ENCODE measurements around the gene BMF. TPM values are rescaled to one million over a fixed set of nuclear protein-coding genes. Genes with fewer than 3 reads are reported as not detected.
A peak's percentile ranks its signal among the peaks of the same experiment; 100 is the strongest.
"Not testable (repeated sequence)": the region's sequence is repeated elsewhere in the genome, so short reads cannot be mapped to it uniquely, and the experiment has no call there.

BMF gene
- total RNA-seq, 1 donor: 8.0 TPM

GRCh38 chr15:40124333-40124732, 15.7 kb upstream of the BMF start:
- H3K4me1 ChIP-seq (ENCODE audit: insufficient read depth, low read length); DNase-seq (ENCODE audit: insufficient read length, low spot score, missing footprints); H3K9me3 ChIP-seq (ENCODE audit: low read depth, low read length); H3K4me3 ChIP-seq (ENCODE audit: insufficient read depth, low read length); H2AFZ ChIP-seq (ENCODE audit: low read length); H3K36me3 ChIP-seq (ENCODE audit: insufficient read depth, low read length); H4K20me1 ChIP-seq (ENCODE audit: insufficient read depth, low read length); H3K4me2 ChIP-seq (ENCODE audit: insufficient read depth, low read length); H3K27ac ChIP-seq (ENCODE audit: low read depth, low read length); H3K79me2 ChIP-seq (ENCODE audit: insufficient read depth, low read length): not testable (repeated sequence)
- H3K27me3 ChIP-seq (ENCODE audit: insufficient read depth, low read length): peaks cover 13% of the 10 kb centered on the region

- not testable (repeated sequence) for H2AFZ ChIP-seq (ENCODE audit: low read length); DNase-seq (ENCODE audit: insufficient read length, low spot score, missing footprints); H4K20me1 ChIP-seq (ENCODE audit: insufficient read depth, low read length); H3K27ac ChIP-seq (ENCODE audit: low read depth, low read length); H3K4me1 ChIP-seq (ENCODE audit: insufficient read depth, low read length); H3K36me3 ChIP-seq (ENCODE audit: insufficient read depth, low read length); H3K4me2 ChIP-seq (ENCODE audit: insufficient read depth, low read length); H3K79me2 ChIP-seq (ENCODE audit: insufficient read depth, low read length); H3K9me3 ChIP-seq (ENCODE audit: low read depth, low read length); H3K4me3 ChIP-seq (ENCODE audit: insufficient read depth, low read length)
- H3K27me3 ChIP-seq (ENCODE audit: insufficient read depth, low read length): peaks cover 13% of the 10 kb centered on the region
These were observed 15.2 kb upstream of the BMF start for GRCh38 chr15:40123863-40124262.

GRCh38 chr15:40122989-40123388, 14.3 kb upstream of the BMF start:
- not testable (repeated sequence) for H2AFZ ChIP-seq (ENCODE audit: low read length); DNase-seq (ENCODE audit: insufficient read length, low spot score, missing footprints); H3K79me2 ChIP-seq (ENCODE audit: insufficient read depth, low read length); H3K27ac ChIP-seq (ENCODE audit: low read depth, low read length); H4K20me1 ChIP-seq (ENCODE audit: insufficient read depth, low read length); H3K4me1 ChIP-seq (ENCODE audit: insufficient read depth, low read length); H3K36me3 ChIP-seq (ENCODE audit: insufficient read depth, low read length); H3K4me2 ChIP-seq (ENCODE audit: insufficient read depth, low read length); H3K9me3 ChIP-seq (ENCODE audit: low read depth, low read length); H3K4me3 ChIP-seq (ENCODE audit: insufficient read depth, low read length)
- peaks cover 13% of the 10 kb centered on the region for H3K27me3 ChIP-seq (ENCODE audit: insufficient read depth, low read length)

- no peak for TF ChIP-seq CTCF (IDR thresholded peaks at IDR 0.05; ENCODE audit: extremely low read depth, low read depth, low read length)
These were observed 13.4 kb upstream of the BMF start for GRCh38 chr15:40121911-40122638.

GRCh38 chr15:40118473-40118872, 9.8 kb upstream of the BMF start:
- no peak for TF ChIP-seq CTCF (IDR thresholded peaks at IDR 0.05; ENCODE audit: extremely low read depth, low read depth, low read length)
- Histone ChIP-seq H3K4me3 (ENCODE audit: insufficient read depth, low read length) (no peak overlapping the region), H3K27me3 (ENCODE audit: insufficient read depth, low read length) (peaks cover 40% of the 10 kb centered on the region), H3K4me2 (ENCODE audit: insufficient read depth, low read length) (no peak overlapping the region), H4K20me1 (ENCODE audit: insufficient read depth, low read length) (no peaks in the 10 kb centered on the region), H3K36me3 (ENCODE audit: insufficient read depth, low read length) (no peaks in the 10 kb centered on the region), H3K79me2 (ENCODE audit: insufficient read depth, low read length) (no peaks in the 10 kb centered on the region), H2AFZ (ENCODE audit: low read length) (no peak overlapping the region), H3K9me3 (ENCODE audit: low read depth, low read length) (no peaks in the 10 kb centered on the region), H3K4me1 (ENCODE audit: insufficient read depth, low read length) (no peaks in the 10 kb centered on the region), H3K27ac (ENCODE audit: low read depth, low read length) (no peak overlapping the region)
- peak; percentile 81 for DNase-seq (ENCODE audit: insufficient read length, low spot score, missing footprints)

More at GRCh38 chr15:40121911-40122638, 13.4 kb upstream of the BMF start:
- no peaks in the 10 kb centered on the region for H3K79me2 ChIP-seq (ENCODE audit: insufficient read depth, low read length)
- H2AFZ ChIP-seq (ENCODE audit: low read length): no peak overlapping the region
- peaks cover 13% of the 10 kb centered on the region for H3K27me3 ChIP-seq (ENCODE audit: insufficient read depth, low read length)
- H3K27ac ChIP-seq (ENCODE audit: low read depth, low read length): no peak overlapping the region
- H3K4me2 ChIP-seq (ENCODE audit: insufficient read depth, low read length): no peak overlapping the region
- no peaks in the 10 kb centered on the region for H3K9me3 ChIP-seq (ENCODE audit: low read depth, low read length)
- no peak overlapping the region for H3K4me3 ChIP-seq (ENCODE audit: insufficient read depth, low read length)
- H3K36me3 ChIP-seq (ENCODE audit: insufficient read depth, low read length): no peaks in the 10 kb centered on the region
- H4K20me1 ChIP-seq (ENCODE audit: insufficient read depth, low read length): no peaks in the 10 kb centered on the region
- no peak for DNase-seq (ENCODE audit: insufficient read length, low spot score, missing footprints)
- H3K4me1 ChIP-seq (ENCODE audit: insufficient read depth, low read length): no peaks in the 10 kb centered on the region
